ENCODE measurements around the gene ARHGEF37.
"Not testable (repeated sequence)": the region's sequence is repeated elsewhere in the genome, so short reads cannot be mapped to it uniquely, and the experiment has no call there.

The ARHGEF37 gene

GRCh38 chr5:149552038-149552494, 29.2 kb upstream of the ARHGEF37 start:
- TF ChIP-seq CTCF (conservative IDR thresholded peaks at IDR 0.05) = peak; percentile 66
- TF ChIP-seq ZFX (IDR thresholded peaks at IDR 0.05) = no peak
- H3K27ac ChIP-seq = peak overlapping the region; percentile 100

DNA sequence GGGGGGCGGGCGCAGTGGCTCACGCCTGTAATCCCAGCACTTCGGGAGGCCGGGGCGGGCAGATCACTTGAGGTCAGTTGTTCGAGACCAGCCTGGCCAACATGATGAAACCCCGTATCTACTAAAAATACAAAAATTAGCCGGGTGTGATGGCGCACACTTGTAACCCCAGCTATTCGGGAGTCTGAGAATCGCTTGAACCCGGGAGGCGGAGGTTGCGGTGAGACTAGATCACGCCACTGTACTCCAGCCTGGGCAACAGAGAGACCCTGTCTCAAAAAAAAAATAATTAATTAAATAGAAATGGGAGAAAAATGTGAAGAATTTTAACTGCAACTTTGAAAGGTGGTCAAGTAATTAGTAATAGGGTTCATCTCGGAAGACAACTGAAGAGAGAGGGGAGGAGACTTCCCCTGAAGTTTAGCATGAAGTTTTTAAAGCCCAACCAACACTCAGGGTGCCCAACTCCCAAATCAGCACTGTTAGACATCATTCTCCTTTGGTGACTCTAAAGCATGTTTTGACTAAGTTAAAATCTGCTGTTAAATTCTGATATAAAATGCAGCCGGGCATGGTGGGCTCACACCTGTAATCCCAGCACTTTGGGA, 28.6 kb upstream of the ARHGEF37 start:
- H3K27ac ChIP-seq = no peak overlapping the region
- no peak for TF ChIP-seq ZFX (IDR thresholded peaks at IDR 0.05)
- TF ChIP-seq CTCF (conservative IDR thresholded peaks at IDR 0.05) = no peak

- TF ChIP-seq ZFX (IDR thresholded peaks at IDR 0.05) = no peak
- TF ChIP-seq CTCF (conservative IDR thresholded peaks at IDR 0.05) = no peak
- no peak overlapping the region for H3K27ac ChIP-seq
Observed at GRCh38 chr5:149559706-149560105, 21.6 kb upstream of the ARHGEF37 start.

- TF ChIP-seq CTCF (conservative IDR thresholded peaks at IDR 0.05) = no peak
- TF ChIP-seq ZFX (IDR thresholded peaks at IDR 0.05) = no peak
- H3K27ac ChIP-seq = no peak overlapping the region
Observed at GRCh38 chr5:149561848-149562247, 19.4 kb upstream of the ARHGEF37 start.

GRCh38 chr5:149563466-149563865, 17.8 kb upstream of the ARHGEF37 start:
- H3K27ac ChIP-seq = no peak overlapping the region
- TF ChIP-seq ZFX (IDR thresholded peaks at IDR 0.05) = no peak
- TF ChIP-seq CTCF (conservative IDR thresholded peaks at IDR 0.05) = no peak

- H3K27ac ChIP-seq = not testable (repeated sequence)
- peak; percentile 75 for TF ChIP-seq CTCF (conservative IDR thresholded peaks at IDR 0.05)
Observed at GRCh38 chr5:149564542-149565140, 16.7 kb upstream of the ARHGEF37 start.

DNA sequence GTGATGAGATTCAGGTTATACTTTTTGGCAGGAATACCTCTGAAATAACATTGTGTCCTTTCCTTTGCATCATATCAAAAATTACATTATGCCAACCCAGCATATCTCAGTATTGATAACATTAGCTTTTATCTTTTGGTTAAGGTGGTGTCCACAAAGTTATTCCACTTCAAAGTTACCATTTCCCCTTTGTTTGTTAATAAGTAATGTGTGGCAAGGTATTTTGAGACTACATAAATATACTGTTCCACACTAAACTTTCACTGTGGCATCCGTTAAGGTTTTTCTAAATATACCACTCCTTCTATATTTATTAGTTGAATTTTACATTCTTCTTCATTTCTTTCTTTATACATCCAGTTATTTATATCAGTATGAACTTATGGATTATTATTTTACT, 14.1 kb upstream of the ARHGEF37 start:
- no peak for TF ChIP-seq CTCF (conservative IDR thresholded peaks at IDR 0.05)
- TF ChIP-seq ZFX (IDR thresholded peaks at IDR 0.05) = no peak
- H3K27ac ChIP-seq = no peak overlapping the region
